B cell (primary cell): Measurements from ENCODE around the gene KCNK13. TPM values are rescaled to one million over a fixed set of nuclear protein-coding genes. Genes with fewer than 3 reads are reported as not detected.

Experiments
- ATAC-seq: fragments of 200-7000 bp; cut with Tn5 transposase; one replicate; pipeline ENCODE4 v1.10.0; 2021; ENCODE audit warnings: low read depth, mild to moderate bottlenecking, moderate number of reproducible peaks, moderate library complexity
- CTCF ChIA-PET: fragments of 350-600 bp; sonication (Branson Sonifier 250); formaldehyde crosslinking; loops from one replicate; lab custom pipeline; 2021; ENCODE audit warnings: antibody characterized with exemption, inconsistent platforms; lab: Charles Lee
- POLR2A ChIA-PET: fragments of 350-600 bp; sonication (Branson Sonifier 250); formaldehyde crosslinking; loops from one replicate; lab custom pipeline; 2021; ENCODE audit warnings: antibody characterized with exemption; lab: Charles Lee
- DNase-seq: peaks from one replicate; pipeline ENCODE4 v3.0.0; 2013
- H2AFZ ChIP-seq: 2 replicates; pipeline ENCODE4 v1.6.1; 2012; ENCODE audit warnings: mild to moderate bottlenecking, low read depth, low read length; ENCODE audit not compliant: insufficient read depth, poor library complexity, severe bottlenecking
- H3K27ac ChIP-seq, 2 donors: 1 replicate in 1 of 2; 2 replicates in 1 of 2; pipeline ENCODE4 v1.5.1; 2012 to 2013; ENCODE audit warnings: low read length in 2 of 2, mild to moderate bottlenecking in 2 of 2, moderate library complexity in 1 of 2
- H3K27me3 ChIP-seq, 4 experiments: fragments of 200-600 bp in 1 of 4; sonication (generic) in 1 of 4; replicated peaks in 1 of 4; 1 replicate in 2 of 4; 2 replicates in 2 of 4; pipeline versions ENCODE4 v1.6.1 to v1.7.0; 2013 to 2016; ENCODE audit warnings: low read length in 3 of 4, mild to moderate bottlenecking in 2 of 4, mixed read lengths in 1 of 4, moderate library complexity in 1 of 4; ENCODE audit not compliant: insufficient read depth in 4 of 4, control insufficient read depth in 3 of 4; ENCODE audit errors: control extremely low read depth in 1 of 4
- H3K36me3 ChIP-seq, 2 experiments: replicated peaks in 1 of 2; 1 replicate in 1 of 2; 2 replicates in 1 of 2; pipeline versions ENCODE4 v1.6.1 to v1.7.1; 2013; ENCODE audit warnings: low read length in 1 of 2; ENCODE audit not compliant: insufficient read depth in 2 of 2, control insufficient read depth in 1 of 2; ENCODE audit errors: control extremely low read depth in 1 of 2, extremely low read depth in 1 of 2
- H3K4me1 ChIP-seq, 2 donors: fragments of 200-600 bp in 1 of 2; sonication (generic) in 1 of 2; 1 replicate in 1 of 2; 2 replicates in 1 of 2; pipeline versions ENCODE4 v1.5.1 to v1.6.1; 2013 to 2017; ENCODE audit warnings: low read length in 2 of 2; ENCODE audit not compliant: control insufficient read depth in 2 of 2, insufficient read depth in 2 of 2
- H3K4me2 ChIP-seq: replicated peaks from 2 replicates; pipeline ENCODE3; 2012; ENCODE audit warnings: mild to moderate bottlenecking, low read depth, low read length; ENCODE audit not compliant: poor library complexity, severe bottlenecking
- H3K4me3 ChIP-seq, 5 experiments: fragments of 200-600 bp in 1 of 5; sonication (generic) in 1 of 5; 1 replicate in 3 of 5; 2 replicates in 2 of 5; pipeline versions ENCODE4 v1.5.1 to v1.7.0; 2011 to 2016; ENCODE audit warnings: low read length in 4 of 5, mild to moderate bottlenecking in 4 of 5, low read depth in 2 of 5, control low read depth in 1 of 5, moderate library complexity in 1 of 5; ENCODE audit not compliant: insufficient read depth in 1 of 5; ENCODE audit errors: control extremely low read depth in 1 of 5, extremely low read depth in 1 of 5
- H3K79me2 ChIP-seq: fragments of 200-600 bp; sonication (generic); one replicate; pipeline ENCODE4 v1.6.0; 2016; ENCODE audit warnings: low read length; ENCODE audit not compliant: control insufficient read depth, insufficient read depth
- H3K9ac ChIP-seq: fragments of 200-600 bp; sonication (generic); 2 replicates; pipeline ENCODE4 v1.6.1; 2017; ENCODE audit warnings: mild to moderate bottlenecking, low read length, moderate library complexity
- H3K9me3 ChIP-seq, 3 donors: one replicate each; pipeline versions ENCODE4 v1.6.1 to v1.7.1; 2013; ENCODE audit warnings: low read length in 2 of 3; ENCODE audit not compliant: control insufficient read depth in 2 of 3, insufficient read depth in 1 of 3; ENCODE audit errors: control extremely low read depth in 1 of 3
- H4K20me1 ChIP-seq: 2 replicates; pipeline ENCODE4 v1.6.0; 2012; ENCODE audit warnings: mild to moderate bottlenecking, low read length; ENCODE audit not compliant: insufficient read depth, control insufficient read depth, poor library complexity, severe bottlenecking
- H3K27ac Mint-ChIP-seq: one replicate; pipeline ENCODE4 v1.8.0; 2021; ENCODE audit warnings: mixed read lengths
- H3K27me3 Mint-ChIP-seq: one replicate; pipeline ENCODE4 v1.8.0; 2021; ENCODE audit warnings: mixed read lengths
- H3K4me1 Mint-ChIP-seq: one replicate; pipeline ENCODE4 v1.8.0; 2021; ENCODE audit warnings: mixed read lengths
- H3K4me3 Mint-ChIP-seq: one replicate; pipeline ENCODE4 v1.8.0; 2021; ENCODE audit warnings: mixed read lengths
- H3K9me3 Mint-ChIP-seq: one replicate; pipeline ENCODE4 v1.8.0; 2022; ENCODE audit warnings: mixed read lengths; ENCODE audit not compliant: insufficient read depth
- CTCF ChIP-seq: fragments of 200-600 bp; IDR thresholded peaks from one replicate; pipeline ENCODE4 v1.8.0; 2022; ENCODE audit warnings: antibody characterized with exemption, mild to moderate bottlenecking
- EZH2 ChIP-seq: IDR thresholded peaks from 2 replicates; pipeline ENCODE4 v1.6.1; 2012; ENCODE audit warnings: borderline replicate concordance, low read depth, mild to moderate bottlenecking, moderate library complexity, low read length; ENCODE audit not compliant: insufficient read depth, poor library complexity, severe bottlenecking
- WGBS: methylation state at CpG from one replicate; pipeline ENCODE4 v1.1.5; 2013; ENCODE audit warnings: missing lambda C conversion rate; ENCODE audit not compliant: insufficient coverage; 5-methylcytosine and 5-hydroxymethylcytosine counted together
- intact Hi-C: fragments of 100-400 bp; cut with micrococcal nuclease; formaldehyde crosslinking; loops from one replicate; pipeline ENCODE4 v1.10.0; 2022
- polyA plus RNA-seq: library from polyadenylated mRNA; depleted of rRNA; stranded (reverse); fragments of >200 nt; gene quantifications from 2 replicates; pipeline ENCODE4 v1.2.3, GENCODE V29; 2012
- total RNA-seq, 2 donors: library from RNA; stranded (reverse); fragments of 120-200 nt in 1 of 2; gene quantifications; 1 replicate in 1 of 2; 2 replicates in 1 of 2; pipeline versions ENCODE4 v1.2.3 to v1.2.4, GENCODE V29; 2013 to 2022

KCNK13 gene
- total and polyA plus RNA-seq, 2 donors (not counting 1 experiment from before 2014, with no cell fraction given) = 0.03 TPM; not detected in 1

GRCh38 chr14:90091393-90091792 is 29.6 kb downstream of the KCNK13 start:
- H3K79me2 ChIP-seq = no peaks in the 10 kb centered on the region
- H4K20me1 ChIP-seq = no peaks in the 10 kb centered on the region
- WGBS = no CpG with 5 or more reads among the region's 1 CpG
- H3K27ac Mint-ChIP-seq = no peak overlapping the region
- H3K9ac ChIP-seq = no peak overlapping the region
- intact Hi-C loops = no loop called here
- no peaks in the 10 kb centered on the region for H3K36me3 ChIP-seq
- H3K4me1 Mint-ChIP-seq = no peaks in the 10 kb centered on the region
- ChIA-PET CTCF (no interaction called here), POLR2A (no interaction called here)
- H3K27me3 ChIP-seq = peaks cover 0 to 8% (median 0%) of the 10 kb centered on the region in 4 experiments
- no peak overlapping the region for H3K4me2 ChIP-seq
- ATAC-seq (no peak), DNase-seq (no peak)
- peaks cover 3% of the 10 kb centered on the region for H3K9me3 Mint-ChIP-seq
- H3K27ac ChIP-seq = no peak overlapping the region
- H3K4me1 ChIP-seq = no peaks in the 10 kb centered on the region
- no peak overlapping the region for H2AFZ ChIP-seq
- no peaks in the 10 kb centered on the region for H3K9me3 ChIP-seq
- TF ChIP-seq CTCF = no peak
- no peak for TF ChIP-seq EZH2
- H3K4me3 ChIP-seq = no peak overlapping the region
- peaks cover 25% of the 10 kb centered on the region for H3K27me3 Mint-ChIP-seq
- H3K4me3 Mint-ChIP-seq = no peak overlapping the region

- intact Hi-C loops = no loop called here
- H3K79me2 ChIP-seq = no peaks in the 10 kb centered on the region
- H3K4me1 ChIP-seq = no peaks in the 10 kb centered on the region
- no peak for TF ChIP-seq CTCF
- no peaks in the 10 kb centered on the region for H3K9me3 ChIP-seq
- no peaks in the 10 kb centered on the region for H4K20me1 ChIP-seq
- no peak overlapping the region for H3K4me2 ChIP-seq
- no peaks in the 10 kb centered on the region for H3K4me1 Mint-ChIP-seq
- H2AFZ ChIP-seq = no peak overlapping the region
- no peak overlapping the region for H3K4me3 Mint-ChIP-seq
- H3K27ac ChIP-seq = no peak overlapping the region
- H3K4me3 ChIP-seq = no peak overlapping the region
- no peaks in the 10 kb centered on the region for H3K36me3 ChIP-seq
- no peak overlapping the region for H3K9ac ChIP-seq
- peaks cover 3% of the 10 kb centered on the region for H3K9me3 Mint-ChIP-seq
- H3K27ac Mint-ChIP-seq = no peak overlapping the region
- ATAC-seq = no peak
- H3K27me3 Mint-ChIP-seq = peaks cover 20% of the 10 kb centered on the region
- DNase-seq = no peak
- ChIA-PET CTCF (no interaction called here), POLR2A (no interaction called here)
- no peaks in the 10 kb centered on the region for H3K27me3 ChIP-seq
- no CpG with 5 or more reads among the region's 2 CpGs for WGBS
Measured at GRCh38 chr14:90093942-90094595, 32.3 kb downstream of the KCNK13 start.
